OCI-LY3 (cell line): ENCODE results near the gene HACL1.

Source experiments
- CTCF ChIP-seq: fragments of 200-600, 300-600 bp; sonication (generic); IDR thresholded peaks from 2 replicates; pipeline ENCODE4 v1.5.1; 2014; ENCODE audit warnings: antibody characterized with exemption, low read length, low read depth
- EZH2phosphoT487 ChIP-seq: fragments of 200-600 bp; shearing (Covaris generic); IDR thresholded peaks from 2 replicates; pipeline ENCODE4 v1.6.1; 2018; ENCODE audit warnings: antibody characterized with exemption, mixed run types, low read depth

GRCh38 chr3:15520804-15521572, 80.4 kb downstream of the HACL1 start:
- TF ChIP-seq CTCF (no peak), EZH2phosphoT487 (no peak)
